DND-41 (cell line): ENCODE data around the gene RBM18.

Experiments
- CTCF ChIP-seq: IDR thresholded peaks from 2 replicates; pipeline ENCODE4 v1.5.1; 2012; ENCODE audit warnings: borderline replicate concordance, low read length, moderate library complexity, mild to moderate bottlenecking; ENCODE audit not compliant: poor library complexity, severe bottlenecking; ENCODE audit errors: extremely low read depth
- EZH2 ChIP-seq: IDR thresholded peaks from 3 replicates; pipeline ENCODE4 v1.6.1; 2012; ENCODE audit warnings: borderline replicate concordance, low read depth, mild to moderate bottlenecking, moderate library complexity, low read length, inconsistent platforms; ENCODE audit not compliant: severe bottlenecking

DNA sequence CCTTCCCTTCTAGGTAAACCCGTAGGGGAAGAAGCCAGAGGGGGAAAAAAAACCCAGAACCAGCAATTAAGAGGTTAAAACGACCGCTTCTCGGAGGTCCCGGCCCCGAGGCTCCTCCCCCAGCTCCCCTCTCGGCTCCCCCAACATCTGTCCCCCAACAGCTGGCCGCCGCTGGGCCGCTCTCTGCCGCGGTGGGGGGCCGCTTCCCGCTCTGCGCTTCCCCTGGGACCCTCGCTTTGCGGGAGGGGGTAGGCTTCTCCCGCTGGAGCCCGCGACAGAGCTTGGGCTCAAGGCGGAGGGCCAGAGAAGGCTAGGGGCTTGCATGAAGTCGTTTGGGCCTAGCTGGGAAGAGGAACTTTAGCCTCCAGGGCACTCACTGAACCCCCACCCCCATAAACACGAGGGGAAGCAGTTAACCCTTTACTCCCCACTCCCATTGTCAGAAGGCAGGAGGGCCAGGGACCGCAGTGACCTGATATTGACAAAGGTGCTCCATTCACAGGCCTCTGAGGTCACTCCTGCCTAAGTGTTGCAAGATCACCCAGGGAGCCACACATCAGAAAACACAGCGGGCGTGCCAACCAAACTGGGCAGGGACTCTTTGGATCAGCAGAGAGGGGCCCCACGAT is 43.3 kb downstream of the RBM18 start:
- no peak for TF ChIP-seq CTCF
- TF ChIP-seq EZH2 = no peak
